ENCODE data around the gene MAPKAP1.

DNA sequence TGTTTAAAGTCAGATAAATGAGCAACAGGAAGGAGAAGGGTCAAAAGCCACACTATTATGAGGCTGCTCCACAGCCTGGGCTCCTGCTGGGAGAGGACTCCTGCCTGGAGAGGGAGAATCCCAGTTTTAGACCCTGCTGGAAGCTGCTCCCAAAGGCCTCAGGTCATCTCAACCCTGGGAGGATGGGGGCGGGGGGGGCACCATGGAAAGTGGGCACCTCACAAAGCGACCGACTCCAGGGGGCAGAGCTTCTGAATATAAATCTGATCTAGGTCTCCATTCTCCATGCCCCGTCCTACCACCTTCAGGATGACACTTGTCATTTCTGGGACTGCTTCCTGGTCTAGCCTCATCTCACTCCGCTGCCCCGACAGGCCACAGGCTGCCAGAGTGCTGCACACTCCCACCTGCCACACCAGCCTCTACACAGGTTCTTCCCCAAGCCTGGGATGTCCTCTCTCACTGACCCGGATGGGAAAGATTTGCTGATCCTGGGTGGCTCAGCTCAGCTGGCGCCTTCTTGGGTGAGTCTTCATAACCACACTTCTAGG is 262.0 kb downstream of the MAPKAP1 start:
- TF ChIP-seq EZH2 (IDR thresholded peaks at IDR 0.05; ENCODE audit: borderline replicate concordance, insufficient read depth, low read length, poor library complexity, severe bottlenecking), result no peak
- TF ChIP-seq, protein P1, sequence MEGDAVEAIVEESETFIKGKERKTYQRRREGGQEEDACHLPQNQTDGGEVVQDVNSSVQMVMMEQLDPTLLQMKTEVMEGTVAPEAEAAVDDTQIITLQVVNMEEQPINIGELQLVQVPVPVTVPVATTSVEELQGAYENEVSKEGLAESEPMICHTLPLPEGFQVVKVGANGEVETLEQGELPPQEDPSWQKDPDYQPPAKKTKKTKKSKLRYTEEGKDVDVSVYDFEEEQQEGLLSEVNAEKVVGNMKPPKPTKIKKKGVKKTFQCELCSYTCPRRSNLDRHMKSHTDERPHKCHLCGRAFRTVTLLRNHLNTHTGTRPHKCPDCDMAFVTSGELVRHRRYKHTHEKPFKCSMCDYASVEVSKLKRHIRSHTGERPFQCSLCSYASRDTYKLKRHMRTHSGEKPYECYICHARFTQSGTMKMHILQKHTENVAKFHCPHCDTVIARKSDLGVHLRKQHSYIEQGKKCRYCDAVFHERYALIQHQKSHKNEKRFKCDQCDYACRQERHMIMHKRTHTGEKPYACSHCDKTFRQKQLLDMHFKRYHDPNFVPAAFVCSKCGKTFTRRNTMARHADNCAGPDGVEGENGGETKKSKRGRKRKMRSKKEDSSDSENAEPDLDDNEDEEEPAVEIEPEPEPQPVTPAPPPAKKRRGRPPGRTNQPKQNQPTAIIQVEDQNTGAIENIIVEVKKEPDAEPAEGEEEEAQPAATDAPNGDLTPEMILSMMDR (IDR thresholded peaks at IDR 0.05; ENCODE audit: poor library complexity, severe bottlenecking), result no peak
- no peak for TF ChIP-seq RAD21 (conservative IDR thresholded peaks at IDR 0.05)
- TF ChIP-seq TAF1 (IDR thresholded peaks at IDR 0.05; ENCODE audit: low read depth), result no peak
- TF ChIP-seq POLR2AphosphoS5 (IDR thresholded peaks at IDR 0.05), result no peak
- TF ChIP-seq SMC3 (conservative IDR thresholded peaks at IDR 0.05; ENCODE audit: poor library complexity), result no peak
- no peak for TF ChIP-seq REST (IDR thresholded peaks at IDR 0.05; ENCODE audit: borderline replicate concordance)
- no peak for TF ChIP-seq MXI1 (conservative IDR thresholded peaks at IDR 0.05; ENCODE audit: poor library complexity, severe bottlenecking)
- TF ChIP-seq EP300 (conservative IDR thresholded peaks at IDR 0.05; ENCODE audit: poor library complexity, severe bottlenecking), result no peak
